ENCODE data around the gene PTPRE. TPM values are rescaled to one million over a fixed set of nuclear protein-coding genes. Genes with fewer than 3 reads are reported as not detected.

PTPRE gene
- total and polyA plus RNA-seq, 4 experiments from 2014 or later, result 6.5 to 27.6 (median 18.9) TPM

- Histone ChIP-seq H3K36me3 (ENCODE audit: insufficient read depth, low read length) (no peaks in the 10 kb centered on the region), H3K4me1 (ENCODE audit: insufficient read depth, low read length) (peaks cover 11% of the 10 kb centered on the region), H3K9me3 (ENCODE audit: control insufficient read depth in 1 of 2, low read length in 2 of 2) (no peaks in the 10 kb centered on the region), H3K27ac (ENCODE audit: low read depth, low read length) (no peak overlapping the region), H3K27me3 (ENCODE audit: insufficient read depth, low read length) (no peaks in the 10 kb centered on the region), H3K4me3 (ENCODE audit: low read length in 2 of 2) (no peak overlapping the region)
- ChIA-PET POLR2A (ENCODE audit: partially characterized antibody) (no interaction called here), CTCF (ENCODE audit: partially characterized antibody) (no interaction called here)
- Mint-ChIP-seq H3K9me3 (no peaks in the 10 kb centered on the region), H3K36me3 (no peaks in the 10 kb centered on the region), H3K27ac (no peak overlapping the region), H3K27me3 (peaks cover 0 to 4% of the 10 kb centered on the region in 2 donors), H3K4me3 (no peak overlapping the region), H3K4me1 (peaks cover 2 to 8% (median 6%) of the 10 kb centered on the region in 4 donors)
- intact Hi-C loops (cut with micrococcal nuclease), result no loop called here
- DNase-seq, result no peak
Observed at GRCh38 chr10:127883516-127883915, 23.4 kb upstream of the PTPRE start.

- ChIA-PET POLR2A (ENCODE audit: partially characterized antibody) (no interaction called here), CTCF (ENCODE audit: partially characterized antibody) (no interaction called here)
- Histone ChIP-seq H3K27me3 (ENCODE audit: insufficient read depth, low read length) (no peaks in the 10 kb centered on the region), H3K9me3 (ENCODE audit: control insufficient read depth in 1 of 2, low read length in 2 of 2) (no peaks in the 10 kb centered on the region), H3K27ac (ENCODE audit: low read depth, low read length) (no peak overlapping the region), H3K4me1 (ENCODE audit: insufficient read depth, low read length) (peaks cover 11% of the 10 kb centered on the region), H3K36me3 (ENCODE audit: insufficient read depth, low read length) (no peaks in the 10 kb centered on the region), H3K4me3 (ENCODE audit: low read length in 2 of 2) (no peak overlapping the region)
- H3K4me3 Mint-ChIP-seq, result no peak overlapping the region
- intact Hi-C loops (cut with micrococcal nuclease), result no loop called here
- no peak overlapping the region for H3K27ac Mint-ChIP-seq
- peaks cover 0 to 4% of the 10 kb centered on the region in 2 donors for H3K27me3 Mint-ChIP-seq
- H3K9me3 Mint-ChIP-seq, result no peaks in the 10 kb centered on the region
- no peak for DNase-seq
- peaks cover 2 to 8% (median 6%) of the 10 kb centered on the region in 4 donors for H3K4me1 Mint-ChIP-seq
- H3K36me3 Mint-ChIP-seq, result no peaks in the 10 kb centered on the region
Observed at GRCh38 chr10:127884501-127884900, 22.4 kb upstream of the PTPRE start.

- intact Hi-C loops (cut with micrococcal nuclease), result no loop called here
- H3K4me3 ChIP-seq (ENCODE audit: low read length in 2 of 2), result no peak overlapping the region
- Mint-ChIP-seq H3K9me3 (no peaks in the 10 kb centered on the region), H3K27ac (no peak overlapping the region), H3K4me1 (no peaks in the 10 kb centered on the region), H3K4me3 (no peak overlapping the region), H3K27me3 (peaks cover 0 to 4% of the 10 kb centered on the region in 2 donors), H3K36me3 (no peaks in the 10 kb centered on the region)
- H3K27ac ChIP-seq (ENCODE audit: low read depth, low read length), result no peak overlapping the region
- no peaks in the 10 kb centered on the region for H3K9me3 ChIP-seq (ENCODE audit: control insufficient read depth in 1 of 2, low read length in 2 of 2)
- CTCF ChIA-PET (ENCODE audit: partially characterized antibody), result no interaction called here
- H3K27me3 ChIP-seq (ENCODE audit: insufficient read depth, low read length), result no peaks in the 10 kb centered on the region
- no peaks in the 10 kb centered on the region for H3K4me1 ChIP-seq (ENCODE audit: insufficient read depth, low read length)
- DNase-seq, result no peak
- no peaks in the 10 kb centered on the region for H3K36me3 ChIP-seq (ENCODE audit: insufficient read depth, low read length)
- POLR2A ChIA-PET (ENCODE audit: partially characterized antibody), result no interaction called here
Observed at GRCh38 chr10:127886371-127887051, 20.4 kb upstream of the PTPRE start.

GRCh38 chr10:127887541-127888415 is 19.1 kb upstream of the PTPRE start:
- Histone ChIP-seq H3K9me3 (ENCODE audit: control insufficient read depth in 1 of 2, low read length in 2 of 2) (no peaks in the 10 kb centered on the region), H3K4me1 (ENCODE audit: insufficient read depth, low read length) (no peaks in the 10 kb centered on the region), H3K36me3 (ENCODE audit: insufficient read depth, low read length) (no peaks in the 10 kb centered on the region), H3K27me3 (ENCODE audit: insufficient read depth, low read length) (no peaks in the 10 kb centered on the region), H3K27ac (ENCODE audit: low read depth, low read length) (no peak overlapping the region), H3K4me3 (ENCODE audit: low read length in 2 of 2) (no peak overlapping the region)
- no peak for DNase-seq
- no peaks in the 10 kb centered on the region for H3K9me3 Mint-ChIP-seq
- intact Hi-C loops (cut with micrococcal nuclease), result no loop called here
- H3K4me3 Mint-ChIP-seq, result no peak overlapping the region
- no peaks in the 10 kb centered on the region for H3K36me3 Mint-ChIP-seq
- H3K4me1 Mint-ChIP-seq, result no peaks in the 10 kb centered on the region
- H3K27me3 Mint-ChIP-seq, result peaks cover 2 to 4% of the 10 kb centered on the region in 2 donors
- CTCF ChIA-PET (ENCODE audit: partially characterized antibody), result no interaction called here
- POLR2A ChIA-PET (ENCODE audit: partially characterized antibody), result interaction anchor here (0.5 kb wide), 1 partner anchor 1472 kb away, joined by 3 read pairs; no protein-coding TSS in a partner anchor
- no peak overlapping the region for H3K27ac Mint-ChIP-seq

- no peaks in the 10 kb centered on the region for H3K4me1 Mint-ChIP-seq
Observed at GRCh38 chr10:127888521-127889312, 18.2 kb upstream of the PTPRE start.

GRCh38 chr10:127889605-127890195 is 17.2 kb upstream of the PTPRE start:
- Histone ChIP-seq H3K4me3 (ENCODE audit: low read length in 2 of 2) (no peak overlapping the region), H3K9me3 (ENCODE audit: control insufficient read depth in 1 of 2, low read length in 2 of 2) (no peaks in the 10 kb centered on the region), H3K4me1 (ENCODE audit: insufficient read depth, low read length) (no peaks in the 10 kb centered on the region), H3K27ac (ENCODE audit: low read depth, low read length) (no peak overlapping the region), H3K36me3 (ENCODE audit: insufficient read depth, low read length) (no peaks in the 10 kb centered on the region), H3K27me3 (ENCODE audit: insufficient read depth, low read length) (no peaks in the 10 kb centered on the region)
- Mint-ChIP-seq H3K36me3 (no peaks in the 10 kb centered on the region), H3K27ac (no peak overlapping the region), H3K4me3 (no peak overlapping the region), H3K9me3 (no peaks in the 10 kb centered on the region), H3K4me1 (no peaks in the 10 kb centered on the region), H3K27me3 (peaks cover 6% of the 10 kb centered on the region in 2 donors)
- no peak for DNase-seq
- ChIA-PET CTCF (ENCODE audit: partially characterized antibody) (no interaction called here), POLR2A (ENCODE audit: partially characterized antibody) (no interaction called here)
- intact Hi-C loops (cut with micrococcal nuclease), result no loop called here

More at GRCh38 chr10:127888521-127889312, 18.2 kb upstream of the PTPRE start:
- H3K4me3 Mint-ChIP-seq, result no peak overlapping the region
- no peaks in the 10 kb centered on the region for H3K36me3 Mint-ChIP-seq
- Histone ChIP-seq H3K4me1 (ENCODE audit: insufficient read depth, low read length) (no peaks in the 10 kb centered on the region), H3K36me3 (ENCODE audit: insufficient read depth, low read length) (no peaks in the 10 kb centered on the region), H3K27me3 (ENCODE audit: insufficient read depth, low read length) (no peaks in the 10 kb centered on the region), H3K27ac (ENCODE audit: low read depth, low read length) (no peak overlapping the region), H3K4me3 (ENCODE audit: low read length in 2 of 2) (no peak overlapping the region), H3K9me3 (ENCODE audit: control insufficient read depth in 1 of 2, low read length in 2 of 2) (no peaks in the 10 kb centered on the region)
- peaks cover 4% of the 10 kb centered on the region in 2 donors for H3K27me3 Mint-ChIP-seq
- H3K9me3 Mint-ChIP-seq, result no peaks in the 10 kb centered on the region
- ChIA-PET CTCF (ENCODE audit: partially characterized antibody) (no interaction called here), POLR2A (ENCODE audit: partially characterized antibody) (no interaction called here)
- no peak overlapping the region for H3K27ac Mint-ChIP-seq
- intact Hi-C loops (cut with micrococcal nuclease), result no loop called here
- DNase-seq, result no peak

GRCh38 chr10:127890216-127890615 is 16.7 kb upstream of the PTPRE start:
- DNase-seq, result no peak
- no peaks in the 10 kb centered on the region for H3K36me3 ChIP-seq (ENCODE audit: insufficient read depth, low read length)
- H3K4me1 ChIP-seq (ENCODE audit: insufficient read depth, low read length), result no peaks in the 10 kb centered on the region
- H3K9me3 ChIP-seq (ENCODE audit: control insufficient read depth in 1 of 2, low read length in 2 of 2), result no peaks in the 10 kb centered on the region
- no peak overlapping the region for H3K4me3 Mint-ChIP-seq
- ChIA-PET POLR2A (ENCODE audit: partially characterized antibody) (no interaction called here), CTCF (ENCODE audit: partially characterized antibody) (no interaction called here)
- H3K27ac Mint-ChIP-seq, result no peak overlapping the region
- H3K27ac ChIP-seq (ENCODE audit: low read depth, low read length), result no peak overlapping the region
- H3K36me3 Mint-ChIP-seq, result no peaks in the 10 kb centered on the region
- intact Hi-C loops (cut with micrococcal nuclease), result no loop called here
- H3K9me3 Mint-ChIP-seq, result no peaks in the 10 kb centered on the region
- no peak overlapping the region for H3K4me3 ChIP-seq (ENCODE audit: low read length in 2 of 2)
- peaks cover 0 to 1% (median 0%) of the 10 kb centered on the region in 4 donors for H3K4me1 Mint-ChIP-seq
- peaks cover 6 to 9% of the 10 kb centered on the region in 2 donors for H3K27me3 Mint-ChIP-seq
- H3K27me3 ChIP-seq (ENCODE audit: insufficient read depth, low read length), result no peaks in the 10 kb centered on the region
